Fibroblast of mammary gland (primary cell): ENCODE measurements around the gene PLCB4.

Experiments
- DNase-seq: peaks from one replicate; pipeline ENCODE4 v3.0.0-alpha.2; 2010; ENCODE audit warnings: low read depth
- H3K4me3 ChIP-seq: 2 replicates; pipeline ENCODE4 v1.5.1; 2011; ENCODE audit warnings: low read depth, mild to moderate bottlenecking, low read length, moderate library complexity; ENCODE audit not compliant: control insufficient read depth
- TF ChIP-seq, protein P1 (sequence below): conservative IDR thresholded peaks from 2 replicates; pipeline ENCODE4 v1.5.1; 2011; ENCODE audit warnings: low read depth, low read length, inconsistent platforms; ENCODE audit not compliant: control insufficient read depth, insufficient read depth

PLCB4 gene

DNA sequence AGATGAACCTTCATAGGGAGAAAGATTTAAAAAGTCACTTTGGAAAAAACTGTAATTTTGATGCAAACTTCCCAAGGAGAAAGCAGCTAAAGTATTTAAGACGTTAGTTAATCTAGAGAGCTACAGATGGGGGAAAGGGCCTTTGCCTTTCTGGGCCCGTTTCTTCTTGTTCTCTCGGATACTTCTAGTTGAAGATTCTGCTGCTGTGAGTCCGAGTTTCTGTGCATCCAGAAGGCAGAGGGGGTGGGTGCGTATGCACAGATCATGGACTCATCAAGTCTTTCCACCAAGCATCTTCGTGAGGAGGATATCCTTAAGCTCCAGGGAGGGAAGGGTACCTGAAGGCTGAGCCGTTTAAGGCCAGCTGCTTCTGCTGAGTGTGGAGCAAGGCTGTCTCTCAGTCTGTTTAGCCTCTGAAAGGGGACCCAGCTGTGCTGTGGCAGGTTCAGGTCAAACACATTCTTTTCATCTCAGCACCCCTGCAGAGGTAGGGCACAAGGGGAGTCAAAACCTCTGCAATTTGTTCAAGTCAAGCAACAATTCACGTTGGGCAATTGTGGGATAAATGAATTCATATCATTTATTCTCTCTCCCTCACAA is 449.8 kb downstream of the PLCB4 start:
- H3K4me3 ChIP-seq = no peak overlapping the region
- DNase-seq = no peak
- TF ChIP-seq, protein P1, sequence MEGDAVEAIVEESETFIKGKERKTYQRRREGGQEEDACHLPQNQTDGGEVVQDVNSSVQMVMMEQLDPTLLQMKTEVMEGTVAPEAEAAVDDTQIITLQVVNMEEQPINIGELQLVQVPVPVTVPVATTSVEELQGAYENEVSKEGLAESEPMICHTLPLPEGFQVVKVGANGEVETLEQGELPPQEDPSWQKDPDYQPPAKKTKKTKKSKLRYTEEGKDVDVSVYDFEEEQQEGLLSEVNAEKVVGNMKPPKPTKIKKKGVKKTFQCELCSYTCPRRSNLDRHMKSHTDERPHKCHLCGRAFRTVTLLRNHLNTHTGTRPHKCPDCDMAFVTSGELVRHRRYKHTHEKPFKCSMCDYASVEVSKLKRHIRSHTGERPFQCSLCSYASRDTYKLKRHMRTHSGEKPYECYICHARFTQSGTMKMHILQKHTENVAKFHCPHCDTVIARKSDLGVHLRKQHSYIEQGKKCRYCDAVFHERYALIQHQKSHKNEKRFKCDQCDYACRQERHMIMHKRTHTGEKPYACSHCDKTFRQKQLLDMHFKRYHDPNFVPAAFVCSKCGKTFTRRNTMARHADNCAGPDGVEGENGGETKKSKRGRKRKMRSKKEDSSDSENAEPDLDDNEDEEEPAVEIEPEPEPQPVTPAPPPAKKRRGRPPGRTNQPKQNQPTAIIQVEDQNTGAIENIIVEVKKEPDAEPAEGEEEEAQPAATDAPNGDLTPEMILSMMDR = no peak

DNA sequence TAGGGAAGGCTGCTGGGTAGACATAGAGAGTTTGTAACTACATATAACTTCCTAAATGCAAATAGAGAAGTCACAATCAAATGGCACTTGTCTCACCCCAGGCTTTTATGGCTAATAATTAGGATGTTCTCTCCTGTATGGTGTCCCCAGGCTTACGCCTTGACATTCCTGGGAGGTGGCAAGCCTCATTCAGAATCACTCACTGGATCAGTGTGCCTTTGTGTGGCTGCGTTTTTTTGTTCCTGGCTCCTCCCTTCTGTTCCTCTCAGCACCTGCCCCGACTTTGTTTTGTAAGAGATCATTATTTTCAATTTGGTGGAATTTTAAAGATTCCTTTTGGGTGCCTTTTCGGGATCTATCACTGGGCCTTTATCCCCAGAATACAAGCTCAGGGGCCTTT is 451.2 kb downstream of the PLCB4 start:
- TF ChIP-seq, protein P1 = no peak
- DNase-seq = no peak
- H3K4me3 ChIP-seq = no peak overlapping the region

DNA sequence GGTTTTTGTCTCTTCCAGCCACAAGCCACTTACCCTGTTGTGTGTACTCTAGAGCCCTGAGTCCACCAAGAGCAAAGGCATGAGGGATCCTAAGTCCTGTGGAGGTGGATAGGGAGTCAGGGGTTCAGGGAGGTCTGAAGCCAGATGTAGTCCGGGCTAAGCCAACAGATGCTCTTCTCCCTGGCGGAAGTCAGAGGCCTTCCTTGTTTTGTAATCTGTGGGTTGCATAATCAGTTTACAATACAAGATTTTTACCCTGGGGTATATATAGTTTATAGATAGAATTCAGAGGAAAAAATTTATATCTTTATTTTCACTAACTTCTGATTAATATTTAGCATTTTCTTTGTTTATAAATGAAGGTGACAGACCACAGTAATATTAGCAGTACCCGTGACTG is 454.7 kb downstream of the PLCB4 start:
- no peak for DNase-seq
- H3K4me3 ChIP-seq = no peak overlapping the region
- TF ChIP-seq, protein P1 = no peak
